Raji (cell line): ENCODE results near the gene NES.

ENCODE experiments used
- POLR2A ChIP-seq: IDR thresholded peaks from 2 replicates; pipeline ENCODE4 v1.6.1; 2011; ENCODE audit warnings: low read depth, low read length, control low read depth; ENCODE audit not compliant: insufficient read depth

NES gene

DNA sequence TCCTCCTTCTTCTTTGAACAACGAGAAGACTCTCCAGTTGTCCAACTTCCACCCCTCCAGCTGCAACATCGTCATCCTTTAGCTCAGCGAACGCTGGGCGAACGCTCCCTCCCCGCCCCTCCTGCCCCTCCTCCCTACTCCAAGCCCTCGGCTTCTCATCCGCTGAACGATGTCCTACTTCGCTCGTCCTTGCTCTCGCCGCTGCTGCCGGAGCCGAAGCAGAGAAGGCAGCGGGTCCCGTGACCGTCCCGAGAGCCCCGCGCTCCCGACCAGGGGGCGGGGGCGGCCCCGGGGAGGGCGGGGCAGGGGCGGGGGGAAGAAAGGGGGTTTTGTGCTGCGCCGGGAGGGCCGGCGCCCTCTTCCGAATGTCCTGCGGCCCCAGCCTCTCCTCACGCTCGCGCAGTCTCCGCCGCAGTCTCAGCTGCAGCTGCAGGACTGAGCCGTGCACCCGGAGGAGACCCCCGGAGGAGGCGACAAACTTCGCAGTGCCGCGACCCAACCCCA is 35.4 kb downstream of the NES start, which contains the start of gene BCAN:
Gene BCAN (plus strand): TSS at position 357 of the 504 bp plus-strand sequence. CDS start 3,938 bp downstream, outside the sequence.
- TF ChIP-seq POLR2A = no peak

DNA sequence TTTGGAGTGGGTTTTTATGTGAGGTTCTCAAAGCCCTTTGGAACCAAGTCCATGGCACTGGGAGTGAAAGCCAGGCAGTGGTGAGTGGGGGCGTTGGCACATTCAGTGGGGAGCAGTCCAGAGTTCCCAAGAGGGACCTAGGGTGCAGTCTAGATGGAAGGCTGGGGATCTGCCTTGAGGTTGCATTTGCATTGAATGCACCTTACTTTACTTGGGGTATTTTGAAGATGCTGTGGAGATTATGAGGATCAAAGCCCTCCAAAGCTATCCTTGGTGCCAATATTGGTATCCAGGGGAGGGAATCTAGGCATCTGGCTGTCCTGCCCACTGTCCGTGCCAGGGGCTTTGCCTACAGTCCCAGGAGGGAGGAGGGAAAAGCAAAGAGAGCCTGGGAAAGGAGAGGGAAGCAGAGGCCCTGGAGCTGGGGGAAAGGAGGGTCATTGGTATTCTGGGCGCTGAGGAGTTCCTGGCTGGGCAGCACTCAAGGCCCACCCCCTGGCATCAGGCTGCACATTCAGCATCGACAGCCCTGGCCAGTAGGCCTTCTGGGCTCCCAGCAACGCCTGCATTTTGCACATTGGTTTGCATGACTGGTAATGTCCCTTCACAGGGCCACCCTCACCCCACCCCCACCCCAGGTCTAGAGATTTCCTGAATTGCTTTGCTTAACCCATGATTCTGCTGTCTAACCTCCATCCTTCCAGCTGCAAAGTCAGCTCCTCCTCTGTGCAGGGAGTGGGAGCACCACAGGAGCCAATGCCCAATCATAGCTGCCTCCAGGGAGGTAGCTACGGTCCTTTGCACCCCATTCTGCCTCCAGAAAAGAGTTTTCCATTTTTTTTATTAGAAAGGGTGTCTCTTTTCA is 36.1 kb downstream of the NES start:
- no peak for TF ChIP-seq POLR2A

DNA sequence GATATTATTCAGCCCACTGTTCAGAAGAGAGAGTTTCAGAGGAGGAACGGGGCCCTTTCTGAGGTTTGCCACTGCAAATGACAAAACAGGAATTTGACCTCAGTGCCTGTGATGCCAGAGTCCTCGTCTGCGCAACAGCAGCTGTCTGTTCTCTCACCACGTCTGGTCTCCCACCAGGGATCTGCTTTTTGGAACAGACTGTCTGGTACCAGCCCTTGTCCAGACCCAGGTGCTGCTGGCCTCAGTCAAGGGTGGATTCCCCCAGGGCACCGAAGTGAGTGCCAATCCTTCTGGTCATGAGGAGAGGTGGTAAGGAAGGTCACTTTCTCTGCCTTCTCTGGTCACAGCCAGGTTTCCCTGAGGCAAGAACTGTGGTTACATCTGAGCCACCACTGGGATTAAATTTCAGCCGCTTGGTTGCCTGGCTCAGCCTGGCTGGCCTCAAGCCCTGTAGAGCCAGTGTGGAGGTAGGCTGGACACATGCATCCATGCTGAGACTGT is 37.6 kb downstream of the NES start:
- TF ChIP-seq POLR2A = no peak

DNA sequence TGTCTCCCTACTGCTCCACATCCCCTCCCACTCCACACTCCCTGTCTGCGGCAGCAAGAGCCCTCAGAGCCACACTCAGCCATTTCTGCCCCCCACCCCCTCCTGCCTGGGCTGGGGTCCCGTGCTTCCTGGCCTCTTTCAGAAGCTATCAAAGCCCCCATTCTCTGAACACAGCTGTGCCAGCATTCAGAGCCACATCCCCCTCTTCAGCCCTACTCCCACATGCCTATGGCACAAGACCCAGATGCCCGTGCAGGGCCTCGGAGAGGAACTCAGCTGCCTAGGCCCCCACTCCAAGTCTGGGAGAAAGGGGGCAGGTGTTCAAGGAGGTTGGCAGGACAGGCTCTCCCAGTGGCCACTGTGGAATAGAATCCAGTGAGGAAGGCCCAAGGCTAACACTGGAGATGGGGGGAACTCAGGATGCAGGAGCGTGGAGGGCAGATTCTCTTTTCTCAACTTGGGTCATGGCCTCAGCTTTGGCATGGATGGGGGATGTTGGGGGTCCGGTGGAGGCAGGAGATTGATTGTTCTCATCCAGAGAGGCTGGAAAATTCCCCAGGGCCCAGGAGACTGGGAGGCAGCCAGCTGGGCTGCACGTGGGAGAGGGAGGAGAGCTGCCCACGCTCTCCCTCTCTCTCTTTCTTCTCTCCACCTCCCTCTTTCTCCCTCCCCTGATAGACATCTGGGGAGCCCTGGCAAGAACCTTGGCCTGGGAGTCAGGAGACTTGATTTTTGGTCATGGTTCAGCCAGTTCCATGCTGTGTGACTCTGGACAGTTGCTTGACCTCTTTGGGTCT is 38.8 kb downstream of the NES start:
- TF ChIP-seq POLR2A = no peak

DNA sequence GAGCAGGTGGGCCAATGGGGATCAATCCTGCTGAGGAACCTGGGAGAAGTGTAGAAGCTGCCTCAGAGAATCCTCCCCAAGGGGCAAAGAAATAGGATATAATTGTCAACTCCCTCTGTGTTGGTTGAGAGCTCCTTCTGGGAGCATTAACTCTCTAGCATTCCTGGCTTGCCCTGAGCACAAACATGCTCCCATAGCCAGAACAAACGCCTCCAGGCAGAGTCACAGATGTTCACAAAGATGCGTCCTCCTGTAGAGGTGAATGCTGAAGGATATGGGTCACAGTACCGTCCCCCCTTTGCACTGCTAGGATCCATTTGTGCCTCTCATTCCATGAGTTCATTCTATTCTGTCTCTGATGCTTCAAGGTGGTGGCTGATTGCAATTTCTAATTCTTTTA is 44.9 kb downstream of the NES start:
- TF ChIP-seq POLR2A = no peak

DNA sequence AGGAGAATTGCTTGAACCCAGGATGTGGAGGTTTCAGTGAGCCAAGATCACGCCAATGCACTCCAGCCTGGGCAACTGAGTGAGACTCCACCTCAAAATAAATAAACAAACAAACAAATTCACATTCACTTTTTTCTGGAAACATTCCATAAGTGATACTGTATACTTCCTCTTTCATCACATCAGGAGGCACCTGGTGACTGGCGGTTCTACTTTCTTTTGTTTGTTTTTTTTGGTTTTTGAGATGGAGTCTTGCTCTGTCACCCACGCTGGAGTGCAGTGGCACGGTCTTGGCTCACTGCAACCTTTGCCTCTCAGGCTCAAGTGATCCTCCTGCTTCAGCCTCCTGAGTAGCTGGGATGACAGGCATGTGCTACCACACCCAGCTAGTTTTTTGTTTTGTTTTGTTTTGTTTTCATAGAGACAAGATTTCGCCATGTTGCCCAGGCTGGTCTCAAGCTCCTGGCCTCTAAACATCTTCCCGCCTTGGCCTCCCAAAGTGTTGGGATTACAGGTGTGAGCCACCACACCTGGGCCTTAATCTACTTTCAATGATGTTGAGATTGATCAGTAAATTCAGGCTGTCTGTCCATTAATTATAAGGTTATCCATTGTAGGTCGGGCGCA is 47.3 kb downstream of the NES start:
- no peak for TF ChIP-seq POLR2A

DNA sequence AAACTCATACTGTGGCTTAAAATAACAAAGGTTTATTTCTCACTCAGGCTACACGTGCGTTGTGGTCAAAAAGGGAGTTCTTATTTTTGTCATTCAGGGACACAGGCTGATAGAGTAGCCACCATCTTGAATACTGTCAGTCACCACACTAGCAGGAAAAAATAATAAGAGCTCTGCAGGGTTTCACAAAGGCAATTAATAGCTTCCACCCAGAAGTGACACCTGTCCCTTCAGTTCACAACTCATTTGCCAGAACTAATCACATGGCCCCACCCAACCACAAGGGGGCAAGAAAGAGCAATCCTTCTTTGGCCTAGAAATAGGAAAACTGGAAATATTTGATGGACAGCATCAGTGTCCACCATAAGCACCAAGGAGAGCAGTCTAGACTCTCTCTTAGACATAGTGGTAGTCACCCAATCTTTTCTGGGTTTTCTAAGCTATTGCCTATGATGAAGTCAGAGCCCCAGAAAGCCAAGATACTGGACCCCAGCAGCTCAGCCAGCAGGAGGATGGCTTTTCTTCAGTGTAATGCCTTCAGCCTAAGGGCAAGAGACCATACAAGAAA is 49.8 kb downstream of the NES start:
- TF ChIP-seq POLR2A = no peak

DNA sequence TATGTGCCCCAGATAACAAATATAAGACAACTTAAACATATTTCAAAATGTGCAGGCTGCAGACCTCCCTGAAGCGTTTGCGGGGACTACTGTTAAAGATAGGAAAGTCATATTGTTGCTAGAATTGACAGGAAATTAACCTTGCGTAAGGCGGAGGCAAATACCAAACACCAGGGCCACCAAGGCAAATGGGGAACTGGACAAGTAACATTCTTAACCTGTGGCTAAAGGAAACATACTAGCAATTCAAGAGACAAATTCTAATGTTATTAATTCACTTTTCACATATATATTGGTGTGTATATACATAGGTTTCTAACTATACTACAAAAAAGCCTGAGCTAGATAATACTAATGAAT is 51.1 kb downstream of the NES start:
- TF ChIP-seq POLR2A = no peak

DNA sequence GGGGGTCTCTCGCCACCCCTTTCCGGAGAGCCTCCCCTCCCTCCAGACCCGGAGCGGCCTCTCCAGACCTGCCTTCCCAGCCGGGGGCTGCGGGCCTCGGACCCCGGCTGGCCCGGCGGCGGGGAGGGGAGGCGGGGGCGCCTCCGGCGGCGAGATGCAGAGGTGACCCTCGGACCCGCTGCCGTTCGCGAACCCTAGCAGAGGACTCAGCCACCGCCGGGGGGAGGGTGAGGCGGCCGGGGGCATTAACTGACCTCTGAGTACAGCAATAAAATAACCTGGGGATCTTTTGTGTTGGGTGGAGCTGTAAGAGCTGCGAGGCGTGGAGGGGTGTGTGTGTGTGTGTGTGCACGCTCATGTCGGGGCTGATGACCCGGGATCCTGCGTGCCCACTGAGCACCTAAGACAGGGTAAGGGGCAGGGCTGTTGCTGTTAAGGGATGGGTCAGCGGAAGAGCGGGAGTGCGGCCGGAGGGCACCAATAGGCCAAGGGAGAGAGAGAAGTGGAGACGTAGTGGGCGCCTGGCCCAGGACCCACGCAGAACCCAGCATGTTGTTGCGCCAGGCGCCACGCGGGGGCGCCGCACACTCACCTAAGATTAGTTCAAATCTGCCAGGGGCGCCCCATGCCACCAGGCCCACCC is 51.6 kb downstream of the NES start:
- TF ChIP-seq POLR2A = no peak

DNA sequence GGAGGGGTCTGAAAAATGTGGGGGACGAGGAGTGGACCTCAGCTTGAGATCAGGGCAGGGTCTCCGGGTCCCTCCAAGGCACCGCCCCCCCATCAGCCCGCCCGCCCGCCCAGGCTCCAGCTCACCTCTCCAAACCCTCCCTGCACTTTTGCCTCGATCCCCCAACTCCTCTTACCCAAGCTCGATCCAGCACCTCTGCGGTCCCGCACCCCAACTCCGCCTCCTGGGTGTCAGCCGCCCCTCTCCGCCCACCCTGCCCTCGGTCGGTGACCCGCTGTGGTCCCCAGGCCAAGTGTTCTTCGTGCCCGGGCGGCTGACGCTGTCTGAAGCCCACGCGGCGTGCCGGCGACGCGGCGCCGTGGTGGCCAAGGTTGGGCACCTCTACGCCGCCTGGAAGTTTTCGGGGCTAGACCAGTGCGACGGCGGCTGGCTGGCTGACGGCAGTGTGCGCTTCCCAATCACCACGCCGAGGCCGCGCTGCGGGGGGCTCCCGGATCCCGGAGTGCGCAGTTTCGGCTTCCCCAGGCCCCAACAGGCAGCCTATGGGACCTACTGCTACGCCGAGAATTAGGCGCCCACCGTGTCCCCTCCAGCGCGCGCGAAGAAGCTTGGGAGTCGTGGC is 52.3 kb downstream of the NES start:
- TF ChIP-seq POLR2A = no peak

DNA sequence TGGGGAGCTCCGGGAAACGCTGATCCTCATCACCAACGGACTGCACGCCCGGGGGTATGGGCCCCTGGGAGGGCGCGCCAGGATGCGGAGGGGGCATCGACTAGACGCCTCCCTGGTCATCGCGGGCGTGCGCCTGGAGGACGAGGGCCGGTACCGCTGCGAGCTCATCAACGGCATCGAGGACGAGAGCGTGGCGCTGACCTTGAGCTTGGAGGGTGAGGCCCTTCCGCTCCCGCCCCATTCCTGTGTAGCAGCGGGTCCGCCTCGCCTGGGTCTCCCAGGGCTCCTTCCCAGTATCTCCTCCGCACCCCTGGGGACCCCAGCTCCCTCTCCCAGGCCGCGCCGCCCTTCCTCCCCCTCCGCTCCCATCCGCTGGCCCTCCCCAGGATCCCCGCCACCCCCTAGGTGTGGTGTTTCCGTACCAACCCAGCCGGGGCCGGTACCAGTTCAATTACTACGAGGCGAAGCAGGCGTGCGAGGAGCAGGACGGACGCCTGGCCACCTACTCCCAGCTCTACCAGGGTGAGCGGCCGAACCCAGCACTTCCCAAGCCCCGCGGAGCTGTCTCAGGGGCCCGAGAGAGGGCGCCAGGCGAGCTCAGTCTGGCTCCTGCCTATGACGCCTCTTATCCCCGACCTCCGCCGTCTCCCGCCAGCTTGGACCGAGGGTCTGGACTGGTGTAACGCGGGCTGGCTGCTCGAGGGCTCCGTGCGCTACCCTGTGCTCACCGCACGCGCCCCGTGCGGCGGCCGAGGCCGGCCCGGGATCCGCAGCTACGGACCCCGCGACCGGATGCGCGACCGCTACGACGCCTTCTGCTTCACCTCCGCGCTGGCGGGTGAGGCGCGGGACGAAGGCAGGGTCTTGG is 53.0 kb downstream of the NES start:
- TF ChIP-seq POLR2A = no peak

DNA sequence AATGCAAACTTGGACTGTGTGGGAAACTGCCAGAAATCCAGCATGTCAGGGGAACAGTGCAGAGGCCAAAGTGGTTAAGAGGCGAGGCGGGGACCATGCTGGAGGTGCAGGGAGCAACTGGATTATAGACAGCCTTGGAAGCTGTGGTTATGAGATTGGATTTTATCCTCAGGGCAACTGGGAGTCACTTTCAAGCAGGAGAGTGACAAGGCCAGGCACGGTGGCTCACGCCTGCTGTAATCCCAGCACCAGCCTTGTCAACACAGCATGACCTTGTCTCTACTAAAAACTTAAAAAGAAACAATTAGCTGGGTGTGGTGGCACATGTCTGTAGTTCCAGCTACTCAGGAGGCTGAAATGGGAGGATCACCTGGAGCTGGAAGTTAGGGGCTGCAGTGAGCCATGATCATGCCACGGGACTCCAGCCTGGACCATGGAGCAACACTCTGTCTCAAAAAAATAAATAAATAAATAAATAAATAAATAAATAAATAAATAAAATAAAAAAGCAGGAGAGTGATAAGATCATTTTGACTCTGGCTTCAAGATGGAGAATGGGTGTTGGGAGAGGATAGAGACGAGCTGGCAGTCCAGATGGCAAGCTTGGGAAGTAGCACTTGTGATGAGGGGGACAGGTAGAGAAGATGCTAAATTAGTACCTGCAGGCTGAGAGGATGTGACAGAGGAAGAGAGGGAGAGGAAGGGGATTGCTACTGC is 54.5 kb downstream of the NES start:
- no peak for TF ChIP-seq POLR2A

DNA sequence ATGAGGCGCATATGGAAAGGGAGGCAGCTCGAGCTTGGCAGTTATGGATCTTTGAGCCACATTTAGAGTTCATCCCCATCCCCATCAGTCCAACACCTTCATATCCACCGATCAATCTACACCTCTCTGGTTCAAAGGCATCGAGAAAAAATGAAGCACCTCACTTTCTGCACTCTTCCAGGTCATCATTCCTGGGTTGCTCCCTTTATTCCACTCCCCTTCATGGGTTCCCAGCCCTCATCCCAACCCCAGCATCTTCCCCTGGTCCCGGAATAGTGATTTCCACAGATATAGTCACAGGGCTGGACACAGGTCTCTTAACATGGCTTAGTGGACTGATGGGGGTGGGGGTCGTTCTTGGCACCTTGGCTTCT is 57.6 kb downstream of the NES start:
- TF ChIP-seq POLR2A = no peak
